ENCODE measurements around the gene PYY. TPM values are rescaled to one million over a fixed set of nuclear protein-coding genes. Genes with fewer than 3 reads are reported as not detected.
A peak's percentile ranks its signal among the peaks of the same experiment; 100 is the strongest.

The PYY gene
- total RNA-seq (2021), result 1.7 and 2.0 TPM in 2 replicates
- long read RNA-seq, partial matches to known transcripts, result 1 of 2 reads
- long read RNA-seq, other reads (novel, unspliced or antisense), result 0 of 2 reads

DNA sequence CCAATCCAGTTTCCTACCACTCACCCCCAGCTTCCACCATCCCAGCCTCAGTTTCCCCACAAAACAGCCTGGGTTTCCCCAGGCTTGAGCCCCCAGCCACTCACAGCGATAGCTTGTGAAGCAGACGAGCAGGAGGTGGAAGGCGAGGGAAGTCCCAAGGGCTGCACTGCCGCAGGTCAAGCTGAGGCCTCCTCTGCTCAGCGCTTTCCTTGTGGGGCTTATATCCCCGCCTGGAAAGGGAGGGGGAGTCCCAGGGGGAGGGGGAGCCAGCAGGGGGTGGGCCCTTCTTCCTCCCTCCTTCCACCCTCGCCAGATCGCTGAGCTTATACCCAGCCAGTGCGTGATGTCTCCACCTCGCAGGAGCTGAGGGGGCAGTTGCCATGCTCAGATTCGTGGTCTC, at the start of gene PYY:
Gene PYY (minus strand): TSS at position 195 of the 400 bp plus-strand sequence. CDS start 457 bp downstream, outside the sequence.
- peak within 1 kb of the TSS; percentile 73 to 97 (median 97); a peak in 6 of 7 replicates for H3K27ac Mint-ChIP-seq
- no peak within 1 kb of the TSS for H4K5ac ChIP-seq (ENCODE audit: insufficient read length, low read depth, low read length)
- peak within 1 kb of the TSS; percentile 78 for H3K18ac ChIP-seq (ENCODE audit: insufficient read length, low read depth, low read length)
- H3K27me3 ChIP-seq (ENCODE audit: insufficient read depth, low read length), result peaks cover 7% of the 10 kb centered on the region; the same call in 1 of the 2 replicates
- H4K8ac ChIP-seq (replicated peaks; ENCODE audit: insufficient read length, low read depth, low read length), result no peak within 1 kb of the TSS
- H3K9me3 Mint-ChIP-seq, result no peaks in the 10 kb centered on the region
- peaks cover 12 to 14% of the 10 kb centered on the region in 2 experiments for H3K4me1 Mint-ChIP-seq
- DNase-seq, result peak; percentile 59
- peak within 1 kb of the TSS; percentile 65 for H3K4me2 ChIP-seq (ENCODE audit: insufficient read depth, insufficient read length, low read length)
- H3K4me1 ChIP-seq (ENCODE audit: insufficient read depth, low read length), result 0 out of 2 replicates have a peak, but pooled peaks cover 2% of the 10 kb centered on the region
- no peaks in the 10 kb centered on the region for H3K79me1 ChIP-seq (ENCODE audit: insufficient read depth, low read depth, low read length, poor library complexity, severe bottlenecking)
- H2BK5ac ChIP-seq (ENCODE audit: insufficient read length, low read length), result no peak within 1 kb of the TSS
- H3K23ac ChIP-seq (ENCODE audit: insufficient read length, low read depth, low read length), result no peak within 1 kb of the TSS
- H3K9ac ChIP-seq (ENCODE audit: extremely low read depth, insufficient read length, low read length), result no peak within 1 kb of the TSS
- peaks cover 15% of the 10 kb centered on the region for H3K23me2 ChIP-seq (ENCODE audit: insufficient read length, low read depth, low read length, poor library complexity, severe bottlenecking)
- no peak within 1 kb of the TSS for H3K27ac ChIP-seq (ENCODE audit: insufficient read length, low read depth, low read length)
- H3K79me2 ChIP-seq (ENCODE audit: insufficient read depth, low read length), result no peaks in the 10 kb centered on the region
- no peak within 1 kb of the TSS for H4K91ac ChIP-seq (ENCODE audit: insufficient read length, low read depth, low read length)
- H2BK120ac ChIP-seq (ENCODE audit: low read depth, low read length, poor library complexity, severe bottlenecking), result no peak within 1 kb of the TSS
- no CpG with 5 or more reads among the region's 11 CpGs for WGBS (ENCODE audit: extremely low coverage, insufficient read length, low lambda C conversion rate)
- H3K56ac ChIP-seq (ENCODE audit: insufficient read length, low read depth, low read length), result no peak within 1 kb of the TSS
- H3K4ac ChIP-seq (ENCODE audit: low read depth, low read length), result no peak within 1 kb of the TSS
- no peak within 1 kb of the TSS for H2AFZ ChIP-seq (ENCODE audit: low read length)
- no peak within 1 kb of the TSS for H2AK5ac ChIP-seq (ENCODE audit: insufficient read length, low read length)
- no peak within 1 kb of the TSS for H2BK20ac ChIP-seq (ENCODE audit: low read depth, low read length, poor library complexity, severe bottlenecking)
- H3K27me3 Mint-ChIP-seq (ENCODE audit: low read depth), result peaks cover 43% of the 10 kb centered on the region
- peak within 1 kb of the TSS; percentile 84; the same call in 1 of the 2 replicates for H3K14ac ChIP-seq (ENCODE audit: insufficient read depth, low read length)
- TF ChIP-seq, protein P1, sequence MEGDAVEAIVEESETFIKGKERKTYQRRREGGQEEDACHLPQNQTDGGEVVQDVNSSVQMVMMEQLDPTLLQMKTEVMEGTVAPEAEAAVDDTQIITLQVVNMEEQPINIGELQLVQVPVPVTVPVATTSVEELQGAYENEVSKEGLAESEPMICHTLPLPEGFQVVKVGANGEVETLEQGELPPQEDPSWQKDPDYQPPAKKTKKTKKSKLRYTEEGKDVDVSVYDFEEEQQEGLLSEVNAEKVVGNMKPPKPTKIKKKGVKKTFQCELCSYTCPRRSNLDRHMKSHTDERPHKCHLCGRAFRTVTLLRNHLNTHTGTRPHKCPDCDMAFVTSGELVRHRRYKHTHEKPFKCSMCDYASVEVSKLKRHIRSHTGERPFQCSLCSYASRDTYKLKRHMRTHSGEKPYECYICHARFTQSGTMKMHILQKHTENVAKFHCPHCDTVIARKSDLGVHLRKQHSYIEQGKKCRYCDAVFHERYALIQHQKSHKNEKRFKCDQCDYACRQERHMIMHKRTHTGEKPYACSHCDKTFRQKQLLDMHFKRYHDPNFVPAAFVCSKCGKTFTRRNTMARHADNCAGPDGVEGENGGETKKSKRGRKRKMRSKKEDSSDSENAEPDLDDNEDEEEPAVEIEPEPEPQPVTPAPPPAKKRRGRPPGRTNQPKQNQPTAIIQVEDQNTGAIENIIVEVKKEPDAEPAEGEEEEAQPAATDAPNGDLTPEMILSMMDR (conservative IDR thresholded peaks at IDR 0.05), result no peak
- H3K4me3 Mint-ChIP-seq, result peak within 1 kb of the TSS; percentile 77 to 93
- H3T11ph ChIP-seq (ENCODE audit: low read length), result no peak within 1 kb of the TSS
- H2BK15ac ChIP-seq (ENCODE audit: low read depth, low read length), result no peak within 1 kb of the TSS
- no peaks in the 10 kb centered on the region; a peak in 1 of 7 replicates for H3K36me3 Mint-ChIP-seq (ENCODE audit: insufficient read depth in 1 of 3, low read depth in 3 of 3)
- H4K20me1 ChIP-seq (ENCODE audit: control insufficient read depth, insufficient read depth, insufficient read length), result no peaks in the 10 kb centered on the region
- no peaks in the 10 kb centered on the region for H3K9me3 ChIP-seq (ENCODE audit: control insufficient read depth, low read depth, low read length)
- H2BK12ac ChIP-seq (ENCODE audit: insufficient read length, low read depth, low read length), result no peak within 1 kb of the TSS

All from H9 (cell line).